ENCODE results near the gene WAS.

- TF ChIP-seq POLR2A (IDR thresholded peaks at IDR 0.05), result no peak
- no peak for TF ChIP-seq CTCF (IDR thresholded peaks at IDR 0.05)
These were observed 38.3 kb downstream of the WAS start for GRCh38 chrX:48721916-48722315.
